ENCODE results near the gene PLEKHA5.
"Not testable (repeated sequence)": the region's sequence is repeated elsewhere in the genome, so short reads cannot be mapped to it uniquely, and the experiment has no call there.

Gene PLEKHA5

DNA sequence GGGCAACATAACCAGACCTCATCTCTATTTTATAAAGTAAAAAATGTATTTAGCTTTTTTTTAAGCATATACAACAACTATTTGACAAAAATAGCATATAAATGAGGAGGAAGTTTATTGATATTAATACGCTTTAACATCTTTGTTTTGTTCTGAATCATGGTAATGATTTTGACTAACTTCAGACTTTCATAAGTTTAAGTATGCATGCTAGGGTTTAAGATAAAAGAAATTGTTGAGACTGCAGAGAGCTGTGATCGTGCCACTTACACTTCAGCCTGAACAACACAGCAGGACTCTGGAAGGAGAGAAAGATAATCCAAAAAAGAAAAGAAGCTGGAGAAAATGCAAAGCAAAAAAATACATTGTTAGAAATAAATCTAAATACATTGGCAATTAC lies 221.8 kb downstream of the PLEKHA5 start:
- DNase-seq, result no peak

DNA sequence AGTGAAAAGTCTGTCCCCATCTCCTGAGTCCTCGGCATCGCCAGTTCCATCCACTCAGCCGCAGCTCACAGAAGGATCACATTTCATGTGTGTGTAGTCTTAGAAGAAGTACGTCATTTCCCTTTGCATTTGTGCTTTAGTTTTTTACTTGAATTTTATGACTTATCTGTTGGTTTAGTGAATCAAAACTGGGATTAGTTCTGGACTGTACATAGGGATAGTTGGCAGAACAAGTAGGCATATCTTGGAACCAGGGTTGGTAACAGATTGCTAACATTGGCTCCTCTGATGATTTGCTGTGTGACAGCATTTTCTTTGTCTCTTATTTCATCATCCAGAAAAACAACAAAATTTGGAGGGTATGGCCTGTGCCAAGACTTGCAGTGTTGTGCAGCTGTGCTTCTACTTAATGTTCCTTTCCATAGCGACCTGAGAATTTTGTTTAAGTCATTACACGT lies 240.2 kb downstream of the PLEKHA5 start:
- DNase-seq, result no peak

DNA sequence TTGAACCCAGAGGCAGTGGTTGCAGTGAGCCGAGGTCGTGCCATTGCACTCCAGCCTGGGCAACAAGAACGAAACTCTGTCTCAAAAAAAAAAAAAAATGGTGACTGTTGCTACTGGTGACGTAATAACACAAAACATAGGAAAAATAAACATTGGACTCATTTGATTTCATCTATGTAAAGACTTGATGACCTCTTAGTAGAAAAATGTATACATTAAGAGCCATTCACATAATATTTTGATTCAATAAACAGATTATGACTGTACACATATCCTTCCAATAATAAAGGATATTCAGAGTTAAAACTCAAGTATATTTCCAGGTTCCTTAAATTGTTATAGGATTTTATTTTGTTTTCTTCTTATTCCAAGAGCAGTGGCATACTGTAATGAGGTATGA lies 244.1 kb downstream of the PLEKHA5 start:
- no peak for DNase-seq

DNA sequence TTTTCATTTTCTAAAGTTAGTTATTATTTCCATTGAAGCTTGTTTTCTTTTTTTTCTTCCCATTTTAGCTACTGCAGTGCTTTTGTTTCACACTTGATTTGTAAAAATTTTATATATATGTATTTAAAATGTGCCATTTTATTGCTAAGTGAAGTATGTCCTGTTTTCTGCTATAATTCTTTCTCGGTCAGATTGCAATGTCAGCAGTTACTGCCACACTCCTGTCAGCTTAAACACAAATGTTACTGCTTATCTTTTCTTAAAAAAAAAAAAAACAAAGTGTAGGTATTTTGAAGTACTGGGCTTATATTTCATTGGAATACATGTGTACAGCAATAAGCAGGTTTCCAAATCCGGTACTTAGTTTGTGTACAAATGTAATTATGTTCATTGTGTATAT lies 246.4 kb downstream of the PLEKHA5 start:
- DNase-seq, result no peak

DNA sequence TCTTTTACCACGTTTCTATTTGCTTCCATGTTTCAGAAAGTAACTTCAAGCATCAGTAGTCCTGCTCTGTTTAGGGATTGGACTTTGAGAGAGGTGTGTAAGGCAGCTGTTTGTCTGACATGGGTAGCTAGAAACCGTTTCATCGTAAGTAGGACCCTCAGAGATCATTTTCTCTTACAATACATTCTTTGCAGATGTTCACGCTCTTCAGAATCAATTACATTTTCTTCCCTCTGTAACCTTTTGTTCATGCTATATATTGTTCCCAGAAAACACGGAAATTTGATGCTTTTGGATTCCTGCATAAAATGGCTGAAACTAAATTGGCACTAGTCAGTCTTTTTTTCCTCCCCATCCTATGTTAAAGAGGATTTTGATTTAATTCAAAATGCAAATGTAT lies 247.2 kb downstream of the PLEKHA5 start:
- no peak for DNase-seq

DNA sequence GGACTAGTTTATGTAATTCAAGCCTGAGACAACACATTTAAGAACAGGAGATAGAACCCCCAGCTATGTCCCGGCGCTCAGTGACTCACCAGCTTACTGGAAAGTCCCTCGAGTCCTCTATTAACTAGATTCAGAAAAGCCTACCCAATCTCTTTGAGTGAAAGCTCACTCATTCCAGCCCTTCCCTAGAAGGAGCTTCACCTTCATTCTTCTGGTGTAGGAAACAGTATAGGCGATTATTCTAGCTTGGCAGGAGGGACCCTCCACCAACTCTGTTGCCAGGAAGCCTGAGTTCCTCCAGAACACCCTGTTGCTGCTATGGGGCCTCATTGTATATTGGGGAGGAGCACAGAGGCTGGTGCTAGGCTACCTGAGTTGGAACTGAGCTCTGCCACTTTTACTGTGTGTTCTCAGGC lies 252.6 kb downstream of the PLEKHA5 start:
- no peak for DNase-seq

DNA sequence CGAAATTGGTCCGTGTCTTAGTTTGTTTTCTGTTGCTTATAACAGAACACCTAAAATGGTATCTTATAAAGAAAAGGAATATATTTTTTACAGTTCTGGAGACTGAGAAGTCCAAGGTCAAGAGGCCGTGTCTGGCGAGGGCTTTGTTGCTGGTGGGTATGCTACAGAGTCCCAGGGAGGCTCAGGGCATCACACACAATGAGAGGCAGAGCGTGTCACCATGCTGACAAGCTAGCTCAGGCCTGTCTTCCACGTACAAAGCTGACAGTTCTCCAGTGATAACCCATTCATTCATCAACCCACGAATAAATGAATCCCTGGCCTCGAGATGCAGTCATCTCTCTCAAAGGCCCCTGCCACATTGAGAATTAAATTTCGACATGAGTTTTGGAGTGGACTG lies 253.0 kb downstream of the PLEKHA5 start:
- DNase-seq, result no peak

DNA sequence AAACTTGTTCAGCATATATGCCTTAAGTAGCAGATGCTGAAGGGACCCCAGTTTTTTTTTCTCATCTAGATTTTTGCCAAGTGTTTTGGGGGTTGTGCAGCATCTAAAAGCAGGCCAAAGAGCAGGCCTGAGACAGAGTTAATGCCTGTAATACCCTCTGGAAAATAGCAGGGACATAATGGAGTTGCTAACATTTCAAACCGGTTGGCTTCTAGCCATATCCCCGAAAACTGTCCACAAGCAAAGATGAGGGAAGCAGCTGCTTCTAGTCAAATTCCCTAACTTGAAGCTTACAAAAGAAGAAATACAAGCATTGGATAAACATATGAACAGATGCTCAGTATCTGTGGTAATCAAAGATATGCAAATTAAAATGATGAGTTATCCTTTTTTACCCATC lies 257.6 kb downstream of the PLEKHA5 start:
- no peak for DNase-seq

DNA sequence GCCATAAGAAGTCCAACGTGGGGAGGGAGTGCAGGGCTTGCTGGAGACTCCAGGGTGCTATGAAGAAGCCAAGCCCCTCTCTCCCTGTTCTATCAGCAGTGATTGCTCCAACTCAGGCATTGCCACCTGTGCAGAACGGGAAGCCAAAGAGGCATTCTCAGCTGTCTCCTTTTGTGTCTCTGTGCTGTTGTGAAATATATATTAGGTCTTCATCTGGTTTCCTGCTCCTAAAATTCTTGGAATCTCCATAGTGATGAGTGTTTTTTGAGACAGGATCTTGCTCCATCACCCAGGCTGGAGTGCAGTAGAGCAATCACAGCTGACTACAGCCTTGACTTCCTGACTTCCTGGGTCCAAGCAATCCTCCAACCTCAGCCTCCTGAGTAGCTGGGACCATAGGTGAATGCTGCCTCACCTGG lies 258.6 kb downstream of the PLEKHA5 start:
- DNase-seq, result no peak

DNA sequence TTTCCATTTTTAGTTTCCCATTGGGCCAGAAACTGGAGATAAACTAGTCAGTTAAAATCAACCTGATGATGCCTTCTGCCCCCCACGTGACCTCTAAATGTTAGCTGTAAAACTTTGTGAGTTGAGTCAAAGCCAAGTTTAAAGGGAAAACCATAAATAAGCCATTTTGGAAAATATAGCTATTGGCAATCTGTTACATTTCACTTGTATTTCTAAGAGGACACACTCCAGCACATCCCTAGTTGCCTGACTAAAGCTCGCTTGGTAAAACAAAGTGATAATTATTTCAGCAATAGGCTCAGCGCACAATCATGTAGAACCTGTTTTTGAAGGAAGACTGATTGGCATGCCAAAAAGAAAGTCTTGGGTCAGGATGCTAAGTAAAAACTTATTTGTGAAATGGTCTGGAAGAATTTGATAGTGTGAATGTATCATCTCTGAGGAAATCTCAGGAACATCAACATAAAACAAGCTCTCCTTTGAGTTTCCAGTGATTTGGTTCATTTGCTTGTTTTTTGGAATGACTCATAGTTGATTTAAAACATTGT lies 260.6 kb downstream of the PLEKHA5 start:
- DNase-seq, result no peak

DNA sequence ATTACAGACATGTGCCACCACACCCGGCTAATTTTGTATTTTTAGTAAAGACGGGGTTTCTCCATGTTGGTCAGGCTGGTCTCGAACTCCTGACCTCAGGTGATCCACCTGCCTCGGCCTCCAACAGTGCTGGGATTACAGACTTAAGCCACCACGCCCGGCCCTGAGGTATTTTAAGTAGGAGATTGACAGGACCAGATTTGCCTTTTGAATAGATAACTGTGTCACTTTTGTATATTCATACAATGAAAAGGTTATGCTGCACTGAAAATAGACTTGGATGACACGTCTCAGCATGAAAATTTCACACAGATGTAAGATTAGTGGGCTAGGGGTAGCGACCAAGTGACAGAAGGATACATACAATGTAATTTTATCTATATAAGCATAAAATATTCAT lies 263.1 kb downstream of the PLEKHA5 start:
- not testable (repeated sequence) for DNase-seq

DNA sequence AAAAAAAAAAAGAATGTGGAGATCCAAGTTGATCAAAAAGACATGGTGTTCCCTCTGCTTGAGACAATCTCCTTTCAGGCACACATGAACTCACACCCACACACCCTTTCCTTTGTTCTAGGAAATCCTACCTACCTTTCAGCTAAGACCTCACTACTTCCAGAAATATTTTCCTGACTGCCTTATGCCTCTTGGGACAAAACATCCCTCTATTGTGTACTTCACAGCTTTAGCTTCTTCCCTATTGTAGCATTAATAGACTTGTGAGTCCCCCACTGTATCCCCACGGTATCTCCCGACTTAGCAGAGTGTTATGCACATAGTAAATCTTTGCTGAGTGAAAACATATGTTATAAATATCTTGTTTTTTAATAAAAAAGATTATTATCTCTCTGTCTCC lies 264.9 kb downstream of the PLEKHA5 start:
- no peak for DNase-seq

DNA sequence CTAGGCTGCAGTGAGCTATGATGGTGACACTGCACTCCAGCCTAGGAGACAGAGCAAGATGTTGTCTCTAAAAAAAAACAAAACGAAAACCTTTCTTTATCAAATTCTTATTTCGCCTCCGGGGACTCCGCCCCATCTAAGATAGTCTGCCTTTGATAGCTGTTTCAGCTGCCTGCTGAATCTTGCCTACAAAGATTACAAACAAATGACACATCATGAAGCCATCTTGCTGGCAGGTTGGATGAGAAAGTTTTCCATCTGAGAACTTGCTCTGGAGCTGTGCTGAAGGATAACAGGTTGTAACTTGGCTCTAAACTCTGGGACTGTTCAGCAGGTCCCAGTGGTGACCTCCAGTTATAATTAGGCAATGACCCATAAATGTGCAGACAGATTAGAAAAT lies 268.0 kb downstream of the PLEKHA5 start:
- no peak for DNase-seq

DNA sequence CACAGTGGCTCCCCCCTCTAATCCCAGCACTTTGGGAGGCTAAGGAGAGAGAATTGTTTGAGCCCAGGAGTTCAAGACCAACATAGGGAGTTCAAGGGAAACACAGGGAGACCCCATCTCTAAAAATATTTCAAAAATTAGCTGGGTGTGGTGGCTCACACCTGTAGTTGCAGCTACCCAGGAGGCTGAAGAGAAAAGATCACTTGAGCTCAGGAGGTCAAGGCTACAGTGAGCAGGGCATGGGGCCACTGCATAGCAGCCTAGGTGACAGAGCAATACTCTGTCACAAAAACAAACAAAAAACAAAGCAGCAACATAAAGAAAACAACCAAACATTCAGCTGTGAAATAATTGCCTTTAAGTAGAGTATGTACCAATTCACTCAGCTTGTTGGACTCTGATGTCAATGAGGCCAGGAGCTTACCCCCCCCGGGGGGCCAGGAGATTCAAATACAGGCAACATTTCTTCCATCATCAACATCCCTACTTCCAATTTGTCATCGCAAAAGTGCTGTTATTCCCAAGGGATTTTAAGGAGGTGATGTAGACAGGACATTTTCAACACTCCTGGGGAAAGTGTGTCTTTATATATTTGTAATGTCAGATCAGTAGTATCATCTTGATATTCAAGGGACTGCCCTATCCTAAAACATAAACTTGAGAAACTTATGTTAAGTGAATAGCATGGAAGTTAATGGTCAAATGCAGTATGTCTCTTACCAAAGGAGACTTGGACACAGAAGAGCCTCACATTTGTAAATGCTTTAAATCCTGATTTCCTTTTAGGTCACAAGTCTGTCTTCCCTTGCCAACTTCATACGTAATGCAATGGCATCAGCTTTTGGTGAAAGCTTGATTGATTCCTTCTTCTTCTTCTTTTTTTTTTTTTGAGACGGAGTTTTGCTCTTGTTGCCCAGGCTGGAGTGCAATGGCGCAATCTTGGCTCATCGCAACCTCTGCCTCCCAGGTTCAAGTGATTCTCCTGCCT lies 269.1 kb downstream of the PLEKHA5 start:
- DNase-seq, result no peak

DNA sequence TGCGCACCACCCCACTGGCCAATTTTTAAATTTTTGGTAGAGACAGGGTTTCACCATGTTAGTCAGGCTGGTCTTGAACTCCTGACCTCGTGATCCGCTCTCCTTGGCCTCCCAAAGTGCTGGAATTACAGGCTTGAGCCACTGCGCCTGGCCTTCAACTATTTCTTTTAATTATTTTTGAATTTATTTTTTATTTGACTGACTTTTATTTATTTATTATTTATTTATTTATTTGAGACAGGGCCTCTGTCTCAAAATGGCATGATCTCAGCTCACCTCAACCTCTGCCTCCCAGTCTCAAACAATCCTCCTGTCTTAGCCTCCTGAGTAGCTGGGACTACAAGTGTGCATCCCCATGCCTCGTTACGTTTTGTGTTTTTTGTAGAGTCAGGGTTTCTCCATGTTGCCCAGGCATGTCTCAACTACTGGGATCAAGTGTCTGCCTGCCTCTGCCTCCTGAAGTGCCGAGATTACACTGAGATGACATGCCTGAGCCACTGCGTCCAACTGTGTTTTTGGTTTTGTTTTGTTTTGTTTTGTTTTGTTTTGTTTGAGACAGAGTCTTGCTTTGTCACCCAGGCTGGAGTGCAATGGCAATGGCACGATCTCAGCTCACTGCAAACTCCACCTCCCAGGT lies 271.2 kb downstream of the PLEKHA5 start:
- DNase-seq, result not testable (repeated sequence)

DNA sequence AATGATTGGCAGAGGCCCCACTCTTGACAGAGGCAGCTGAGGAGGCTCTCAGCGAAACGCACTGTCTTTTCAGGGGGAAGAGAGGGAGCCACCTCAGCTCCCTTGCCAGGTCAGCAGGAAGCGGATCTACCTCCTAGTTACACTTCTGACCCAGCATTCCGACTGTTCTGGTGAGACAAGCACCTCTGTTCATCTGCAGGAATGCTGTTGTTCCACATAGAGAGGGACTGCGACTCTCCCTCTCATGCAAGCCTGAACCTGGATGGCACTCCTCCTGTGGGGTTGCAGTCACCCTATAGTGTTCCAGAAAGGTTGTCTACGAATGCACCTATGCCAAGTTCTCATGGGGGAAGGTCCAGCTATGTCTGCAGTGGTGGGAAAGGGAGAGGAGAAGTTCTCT lies 272.7 kb downstream of the PLEKHA5 start:
- DNase-seq, result no peak

DNA sequence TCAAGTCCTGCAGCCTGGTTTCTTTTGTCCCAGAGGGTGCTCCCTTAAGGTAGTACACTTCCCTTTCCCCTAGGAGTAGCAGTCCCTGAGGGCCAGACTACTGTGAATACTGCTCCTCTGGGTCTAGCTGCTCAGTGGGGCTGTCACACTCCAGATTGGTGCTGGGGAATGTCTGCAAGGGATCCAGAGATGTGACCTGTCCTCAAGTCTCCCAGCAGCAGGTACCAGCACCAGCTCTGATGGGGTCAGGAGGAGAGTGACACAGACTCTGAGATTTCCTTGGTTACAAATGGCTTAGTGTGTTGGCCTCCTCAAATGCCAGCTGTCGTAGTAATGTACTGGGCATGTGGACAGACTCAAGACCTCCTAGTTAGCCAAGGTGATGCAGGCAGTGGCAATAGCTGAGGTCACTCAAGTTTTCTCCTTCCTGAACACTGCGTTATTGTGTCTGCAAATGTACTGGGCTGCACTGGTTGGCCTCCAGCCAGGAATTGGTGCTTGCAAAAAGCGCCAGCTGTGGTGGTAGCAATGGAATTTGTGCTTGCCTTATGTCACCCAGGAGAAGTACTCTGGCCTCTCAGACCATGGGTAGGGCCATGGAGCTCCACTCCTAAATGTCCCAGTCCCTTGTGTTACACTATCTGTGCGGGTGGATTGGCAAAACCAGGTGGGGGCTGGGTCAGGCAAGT lies 273.4 kb downstream of the PLEKHA5 start:
- DNase-seq, result no peak

DNA sequence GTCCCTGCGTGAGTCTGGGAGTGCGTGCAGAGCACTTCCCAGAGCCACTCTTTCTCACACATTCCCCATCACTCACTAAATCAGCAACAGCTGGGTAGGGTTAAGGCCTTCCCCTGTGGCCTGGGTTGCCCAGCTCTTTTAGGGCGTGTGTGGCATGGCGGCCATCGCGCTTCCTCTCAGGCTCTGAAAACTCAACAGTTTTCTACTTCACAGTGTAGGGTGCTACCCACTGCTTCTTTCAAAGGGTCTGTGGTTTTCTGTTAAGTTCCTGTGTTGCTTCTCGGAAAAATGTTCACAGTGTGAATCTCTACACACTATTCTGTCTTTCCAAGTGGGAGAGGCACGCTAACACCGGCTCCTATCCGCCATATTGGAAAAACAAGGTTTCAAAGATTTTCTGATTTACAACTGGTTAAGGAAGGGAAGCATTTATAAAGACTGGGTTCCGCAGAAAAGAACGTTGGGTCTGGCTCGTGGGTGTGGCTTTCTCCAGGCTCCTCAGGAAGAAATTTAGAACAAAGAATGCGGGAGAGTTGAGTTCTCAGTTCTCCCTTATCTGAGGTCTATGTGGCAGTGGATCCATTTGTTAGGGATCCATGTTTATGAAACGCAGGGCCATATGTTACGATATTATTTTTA lies 274.8 kb downstream of the PLEKHA5 start:
- peak; percentile 43 to 53 for DNase-seq

DNA sequence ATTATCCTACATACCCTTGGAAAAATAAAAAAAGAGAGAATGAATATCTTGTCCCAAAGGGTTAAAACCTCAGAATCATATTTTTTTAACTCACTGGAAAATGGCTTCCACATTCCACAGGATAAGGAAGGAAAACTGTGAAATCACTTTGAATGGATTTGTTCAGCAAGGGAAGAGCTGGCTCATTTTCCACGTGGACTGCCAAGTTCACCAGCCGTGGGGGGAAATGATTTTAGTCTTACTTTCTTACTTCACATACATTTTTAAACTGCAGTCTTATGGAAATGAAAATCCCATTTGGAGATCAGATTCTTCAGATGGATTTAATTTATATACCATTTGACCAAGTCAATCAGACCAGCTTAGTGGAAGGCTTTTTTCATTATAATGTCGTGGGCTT lies 279.8 kb downstream of the PLEKHA5 start:
- no peak for DNase-seq

DNA sequence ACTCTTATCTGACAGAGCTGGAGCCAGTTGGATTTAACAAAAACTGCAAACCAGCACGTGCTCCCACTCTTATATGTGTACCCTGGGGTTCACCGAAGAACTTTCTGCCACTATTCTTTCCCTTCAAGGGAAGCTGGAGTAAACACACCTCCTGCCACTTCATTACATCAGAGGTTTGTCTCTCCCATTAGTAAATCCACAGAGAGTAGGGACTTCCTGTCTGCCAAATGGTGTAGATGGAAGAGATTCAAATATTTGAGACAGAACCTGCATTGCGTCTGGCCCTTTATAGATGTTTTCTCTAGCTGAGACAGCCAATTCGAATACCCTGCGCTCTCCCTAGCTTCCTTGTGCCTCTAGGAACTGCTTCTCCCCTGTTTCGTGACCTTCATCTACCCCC lies 280.7 kb downstream of the PLEKHA5 start:
- no peak for DNase-seq

DNA sequence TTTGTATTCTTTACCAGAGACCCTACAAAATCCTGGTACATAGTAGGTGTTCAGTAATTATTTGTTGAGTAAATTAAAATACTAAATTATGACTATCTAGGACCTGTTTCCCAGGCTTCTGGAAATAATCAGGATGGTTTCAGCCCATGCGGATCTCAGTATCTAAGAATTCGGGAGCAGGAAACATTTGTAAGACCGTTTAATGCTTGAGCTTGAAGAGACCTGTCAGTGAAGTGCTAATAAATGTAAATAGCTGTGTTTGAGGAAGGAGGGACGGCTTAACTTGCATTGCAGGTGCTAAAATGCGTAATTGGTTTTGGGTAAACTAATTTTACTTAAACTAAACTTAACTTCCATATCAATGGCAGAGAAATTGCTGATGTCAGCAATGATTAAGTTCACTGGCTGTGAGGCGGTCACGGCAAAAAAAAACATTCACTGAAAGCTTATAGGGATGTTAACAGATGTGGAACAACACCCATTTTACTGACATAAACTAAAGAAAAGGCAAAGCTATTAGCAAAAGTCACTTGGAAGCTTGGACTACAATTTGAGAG lies 281.2 kb downstream of the PLEKHA5 start:
- DNase-seq, result no peak
